ENCODE data around the gene MATCAP1. TPM values are rescaled to one million over a fixed set of nuclear protein-coding genes. Genes with fewer than 3 reads are reported as not detected.

Gene MATCAP1
- total RNA-seq, 2 donors from 2014 or later, result 50.2 to 63.8 TPM

DNA sequence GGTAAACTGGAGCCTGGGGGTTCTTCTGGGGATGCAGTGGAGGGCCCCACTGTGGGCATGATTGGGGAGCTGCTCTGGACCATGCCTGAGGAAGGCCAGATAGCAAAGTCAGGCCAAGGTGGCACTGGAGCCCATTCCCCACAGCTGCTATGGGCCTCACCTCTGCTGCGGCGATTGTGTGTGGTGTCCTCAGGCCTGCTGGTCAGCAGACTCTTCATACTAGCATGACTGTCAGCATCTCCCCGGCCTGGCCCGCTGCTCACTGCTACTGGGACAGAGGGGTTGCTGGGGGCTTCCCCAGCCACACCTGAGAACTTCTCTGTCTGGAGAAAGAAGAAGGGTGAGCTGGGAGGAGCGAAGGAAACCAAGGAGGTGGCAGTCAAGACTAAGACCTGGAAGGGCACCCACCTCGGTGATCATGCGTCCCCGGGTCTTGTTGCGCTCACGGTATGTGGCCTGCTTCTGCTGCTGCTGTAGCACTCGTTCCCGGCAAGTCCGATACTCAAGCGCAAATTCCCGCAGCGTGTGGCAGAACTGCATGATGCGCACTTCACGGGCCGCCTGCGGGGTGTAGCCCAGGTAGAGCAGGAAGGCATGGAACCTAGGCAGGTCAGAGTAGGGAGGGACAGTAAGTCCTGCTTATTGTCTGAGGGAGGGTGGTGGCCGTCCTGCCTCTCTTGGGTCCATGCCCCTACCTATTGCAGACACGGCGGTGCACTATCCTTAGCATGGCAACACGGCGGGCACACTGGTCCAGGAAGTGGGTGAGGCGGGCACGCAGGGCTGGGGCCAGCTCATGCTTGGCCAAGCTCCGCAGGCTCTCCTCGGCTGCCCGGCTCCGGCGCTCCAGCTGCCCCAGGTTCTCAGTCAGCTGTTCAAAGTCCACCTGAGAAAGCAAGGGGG, 46.4 kb upstream of the MATCAP1 start:
- H3K4me1 Mint-ChIP-seq, result peaks cover 14% of the 10 kb centered on the region
- H3K27ac ChIP-seq (ENCODE audit: low read depth, low read length), result no peak overlapping the region
- no peaks in the 10 kb centered on the region for H3K9me3 ChIP-seq (ENCODE audit: control insufficient read depth, low read length)
- no peak overlapping the region for H3K27ac Mint-ChIP-seq
- H3K4me3 ChIP-seq (ENCODE audit: low read length), result no peak overlapping the region
- no peak overlapping the region for H3K9ac ChIP-seq (ENCODE audit: extremely low read depth, low read length, poor library complexity, severe bottlenecking)
- no peaks in the 10 kb centered on the region for H3K4me1 ChIP-seq (ENCODE audit: control insufficient read depth, insufficient read depth, low read length)
- peaks cover 48% of the 10 kb centered on the region for H3K36me3 Mint-ChIP-seq (ENCODE audit: low read depth)
- DNase-seq, result peak; percentile 46
- no peaks in the 10 kb centered on the region for H3K27me3 ChIP-seq (ENCODE audit: control insufficient read depth, insufficient read depth, low read length, poor library complexity, severe bottlenecking)
- H3K36me3 ChIP-seq (ENCODE audit: control insufficient read depth, insufficient read depth, low read length), result peaks cover 66% of the 10 kb centered on the region
- TF ChIP-seq, protein P1, sequence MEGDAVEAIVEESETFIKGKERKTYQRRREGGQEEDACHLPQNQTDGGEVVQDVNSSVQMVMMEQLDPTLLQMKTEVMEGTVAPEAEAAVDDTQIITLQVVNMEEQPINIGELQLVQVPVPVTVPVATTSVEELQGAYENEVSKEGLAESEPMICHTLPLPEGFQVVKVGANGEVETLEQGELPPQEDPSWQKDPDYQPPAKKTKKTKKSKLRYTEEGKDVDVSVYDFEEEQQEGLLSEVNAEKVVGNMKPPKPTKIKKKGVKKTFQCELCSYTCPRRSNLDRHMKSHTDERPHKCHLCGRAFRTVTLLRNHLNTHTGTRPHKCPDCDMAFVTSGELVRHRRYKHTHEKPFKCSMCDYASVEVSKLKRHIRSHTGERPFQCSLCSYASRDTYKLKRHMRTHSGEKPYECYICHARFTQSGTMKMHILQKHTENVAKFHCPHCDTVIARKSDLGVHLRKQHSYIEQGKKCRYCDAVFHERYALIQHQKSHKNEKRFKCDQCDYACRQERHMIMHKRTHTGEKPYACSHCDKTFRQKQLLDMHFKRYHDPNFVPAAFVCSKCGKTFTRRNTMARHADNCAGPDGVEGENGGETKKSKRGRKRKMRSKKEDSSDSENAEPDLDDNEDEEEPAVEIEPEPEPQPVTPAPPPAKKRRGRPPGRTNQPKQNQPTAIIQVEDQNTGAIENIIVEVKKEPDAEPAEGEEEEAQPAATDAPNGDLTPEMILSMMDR (conservative IDR thresholded peaks at IDR 0.05), result no peak
- peaks cover 5% of the 10 kb centered on the region for H3K27me3 Mint-ChIP-seq (ENCODE audit: insufficient read depth)
- no peaks in the 10 kb centered on the region for H3K9me3 Mint-ChIP-seq
- no peak overlapping the region for H3K4me3 Mint-ChIP-seq
- 93 to 95% methylated on average over 27 to 32 of the region's 32 CpGs for WGBS, 2 experiments (ENCODE audit: insufficient coverage in 1 of 2, insufficient read length in 1 of 2)

DNA sequence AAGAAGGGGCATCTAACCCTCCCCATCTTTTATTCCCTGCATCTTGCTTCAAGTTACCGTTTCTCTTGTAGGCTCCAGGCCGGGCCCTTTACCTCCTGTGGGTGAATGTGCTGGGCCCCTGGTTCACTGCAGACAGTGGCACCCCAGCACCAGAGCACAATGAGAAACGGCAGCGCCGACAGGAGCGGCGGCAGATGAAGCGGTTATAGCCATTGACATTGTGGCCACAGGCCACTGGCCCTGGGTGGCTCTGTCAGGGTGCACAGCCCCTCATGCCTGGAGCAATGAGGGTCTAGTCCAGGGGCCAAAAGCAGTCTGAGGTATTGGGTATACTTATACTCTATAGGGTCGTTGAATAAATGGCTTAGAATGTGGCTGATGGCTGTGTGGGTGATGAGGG, 45.1 kb upstream of the MATCAP1 start:
- H3K4me3 Mint-ChIP-seq, result peak overlapping the region; percentile 96
- H3K36me3 Mint-ChIP-seq (ENCODE audit: low read depth), result peaks cover 38% of the 10 kb centered on the region
- DNase-seq, result peak; percentile 33
- H3K9me3 Mint-ChIP-seq, result no peaks in the 10 kb centered on the region
- H3K27ac ChIP-seq (ENCODE audit: low read depth, low read length), result no peak overlapping the region
- peaks cover 53% of the 10 kb centered on the region for H3K36me3 ChIP-seq (ENCODE audit: control insufficient read depth, insufficient read depth, low read length)
- H3K4me3 ChIP-seq (ENCODE audit: low read length), result no peak overlapping the region
- peaks cover 5% of the 10 kb centered on the region for H3K27me3 Mint-ChIP-seq (ENCODE audit: insufficient read depth)
- TF ChIP-seq, protein P1 (conservative IDR thresholded peaks at IDR 0.05), result no peak
- H3K27me3 ChIP-seq (ENCODE audit: control insufficient read depth, insufficient read depth, low read length, poor library complexity, severe bottlenecking), result no peaks in the 10 kb centered on the region
- no peak overlapping the region for H3K27ac Mint-ChIP-seq
- H3K4me1 Mint-ChIP-seq, result peaks cover 24% of the 10 kb centered on the region
- 93 to 100% methylated on average over 2 to 9 of the region's 9 CpGs for WGBS, 2 experiments (ENCODE audit: insufficient coverage in 1 of 2, insufficient read length in 1 of 2)
- no peak overlapping the region for H3K9ac ChIP-seq (ENCODE audit: extremely low read depth, low read length, poor library complexity, severe bottlenecking)
- peaks cover 3% of the 10 kb centered on the region for H3K4me1 ChIP-seq (ENCODE audit: control insufficient read depth, insufficient read depth, low read length)
- H3K9me3 ChIP-seq (ENCODE audit: control insufficient read depth, low read length), result no peaks in the 10 kb centered on the region

DNA sequence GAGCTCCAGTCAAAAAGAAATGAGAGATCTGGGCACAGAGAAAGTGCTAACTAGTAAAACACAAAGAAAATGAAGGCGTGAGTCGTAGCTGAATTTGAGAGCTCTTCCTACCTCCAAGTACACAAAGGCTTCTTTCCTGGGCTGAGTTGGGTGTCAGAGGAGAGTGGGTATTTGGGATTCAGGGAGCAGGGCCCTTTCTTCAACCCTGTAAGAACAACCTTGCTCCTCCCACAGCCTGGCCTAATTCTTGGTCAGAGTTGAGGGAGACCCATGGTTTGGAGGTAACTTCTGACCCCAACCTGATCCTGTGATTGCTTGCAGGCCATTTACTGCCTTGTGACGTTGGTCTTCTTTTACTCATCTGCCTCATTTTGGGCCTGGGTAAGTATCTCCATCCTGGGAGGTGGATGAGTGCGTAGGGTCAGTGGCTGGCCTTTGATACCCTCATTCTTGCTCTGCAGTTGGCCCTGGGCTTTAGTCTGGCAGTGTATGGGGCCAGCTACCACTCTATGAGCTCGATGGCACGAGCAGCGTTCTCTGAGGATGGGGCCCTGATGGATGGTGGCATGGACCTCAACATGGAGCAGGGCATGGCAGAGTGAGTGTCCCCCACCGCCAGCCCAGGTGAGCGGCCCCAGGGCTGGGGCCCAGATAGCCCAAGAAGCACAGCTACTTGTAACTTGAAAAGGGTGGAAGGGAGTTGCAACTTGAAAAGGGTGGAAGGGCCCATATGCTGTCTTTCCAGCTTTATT, 44.4 kb upstream of the MATCAP1 start:
- peak overlapping the region; percentile 82 for H3K9ac ChIP-seq (ENCODE audit: extremely low read depth, low read length, poor library complexity, severe bottlenecking)
- WGBS, 2 experiments (ENCODE audit: insufficient coverage in 1 of 2, insufficient read length in 1 of 2), result 90 to 93% methylated on average over 7 to 9 of the region's 9 CpGs
- peaks cover 47% of the 10 kb centered on the region for H3K36me3 ChIP-seq (ENCODE audit: control insufficient read depth, insufficient read depth, low read length)
- H3K4me3 ChIP-seq (ENCODE audit: low read length), result peak overlapping the region; percentile 99
- Mint-ChIP-seq H3K27ac (peak overlapping the region; percentile 13), H3K4me3 (peak overlapping the region; percentile 96), H3K36me3 (ENCODE audit: low read depth) (peaks cover 34% of the 10 kb centered on the region), H3K27me3 (ENCODE audit: insufficient read depth) (peaks cover 5% of the 10 kb centered on the region), H3K9me3 (no peaks in the 10 kb centered on the region), H3K4me1 (peaks cover 27% of the 10 kb centered on the region)
- TF ChIP-seq, protein P1 (conservative IDR thresholded peaks at IDR 0.05), result no peak
- H3K9me3 ChIP-seq (ENCODE audit: control insufficient read depth, low read length), result no peaks in the 10 kb centered on the region
- no peaks in the 10 kb centered on the region for H3K27me3 ChIP-seq (ENCODE audit: control insufficient read depth, insufficient read depth, low read length, poor library complexity, severe bottlenecking)
- DNase-seq, result peak; percentile 25
- no peak overlapping the region for H3K27ac ChIP-seq (ENCODE audit: low read depth, low read length)
- H3K4me1 ChIP-seq (ENCODE audit: control insufficient read depth, insufficient read depth, low read length), result peaks cover 3% of the 10 kb centered on the region

Data from endodermal cell (in vitro differentiated cells).